ENCODE measurements around the gene NEURL3. TPM values are rescaled to one million over a fixed set of nuclear protein-coding genes. Genes with fewer than 3 reads are reported as not detected.

Gene NEURL3
- total RNA-seq, 1 experiment from 2014 or later = 4.2 TPM

DNA sequence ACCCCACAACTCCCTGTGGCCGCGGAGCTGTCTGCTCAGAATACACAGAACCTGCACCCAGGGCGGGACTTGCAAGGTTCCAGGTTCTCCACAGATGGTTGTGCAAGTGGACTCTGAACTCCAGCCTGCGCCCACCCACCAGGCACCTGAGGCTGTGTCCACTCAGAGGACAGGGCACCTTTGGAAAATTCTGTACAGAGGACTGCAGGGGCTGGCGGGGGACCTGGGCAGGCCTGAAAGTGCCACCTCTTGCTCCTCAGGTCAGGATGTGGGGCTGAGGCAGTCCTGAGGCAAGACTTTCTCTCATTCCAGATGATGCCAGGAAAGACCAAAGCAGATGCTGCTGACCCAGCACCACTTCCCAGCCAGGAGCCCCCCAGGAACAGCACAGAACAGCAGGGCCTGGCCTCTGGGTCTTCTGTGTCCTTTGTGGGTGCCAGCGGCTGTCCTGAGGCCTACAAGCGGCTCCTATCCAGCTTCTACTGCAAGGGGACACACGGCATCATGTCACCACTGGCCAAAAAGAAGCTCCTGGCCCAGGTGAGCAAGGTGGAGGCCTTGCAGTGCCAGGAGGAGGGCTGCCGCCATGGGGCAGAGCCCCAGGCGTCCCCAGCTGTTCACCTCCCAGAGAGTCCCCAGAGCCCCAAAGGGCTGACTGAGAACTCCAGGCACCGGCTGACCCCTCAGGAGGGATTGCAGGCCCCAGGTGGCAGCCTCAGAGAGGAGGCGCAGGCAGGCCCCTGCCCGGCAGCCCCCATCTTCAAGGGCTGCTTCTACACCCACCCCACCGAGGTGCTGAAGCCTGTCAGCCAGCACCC, 45.8 kb upstream of the NEURL3 start:
- no peak overlapping the region for H3K4me3 Mint-ChIP-seq (ENCODE audit: unreplicated experiment)
- Histone ChIP-seq H3K9me3 (peaks cover 5% of the 10 kb centered on the region; the same call in 1 of the 2 replicates), H3K4me3 (ENCODE audit: low read depth, low read length) (no peak overlapping the region), H3K4me1 (peaks cover 10% of the 10 kb centered on the region), H3K36me3 (ENCODE audit: control insufficient read depth, insufficient read depth, low read length) (no peaks in the 10 kb centered on the region), H3K27me3 (replicated peaks; ENCODE audit: control insufficient read depth, insufficient read depth, low read length) (no peaks in the 10 kb centered on the region)
- H3K36me3 Mint-ChIP-seq (ENCODE audit: insufficient read depth, unreplicated experiment) = no peaks in the 10 kb centered on the region
- ChIA-PET CTCF (interaction anchor here (0.6 to 1.6 kb wide), 3 partner anchors 13 to 206 kb away, joined by 3 to 6 read pairs (median 3); no protein-coding TSS in a partner anchor), POLR2A (no interaction called here)
- no TSS peak for BruUV-seq (replicated peaks)
- no peaks in the 10 kb centered on the region for H3K9me3 Mint-ChIP-seq (ENCODE audit: unreplicated experiment)
- no peaks in the 10 kb centered on the region for H3K4me1 Mint-ChIP-seq (ENCODE audit: low read depth, unreplicated experiment)
- peak in 1 of 2 experiments; percentile 18 for DNase-seq
- H3K27ac Mint-ChIP-seq (ENCODE audit: unreplicated experiment) = no peak overlapping the region
- intact Hi-C loops (cut with micrococcal nuclease; ENCODE audit: unreplicated experiment) = loop anchor here (1.0 kb wide), 1 partner anchor 29 kb away; no protein-coding TSS in a partner anchor
- H3K27me3 Mint-ChIP-seq (ENCODE audit: insufficient read depth, unreplicated experiment) = no peaks in the 10 kb centered on the region
- TF ChIP-seq, protein P1, sequence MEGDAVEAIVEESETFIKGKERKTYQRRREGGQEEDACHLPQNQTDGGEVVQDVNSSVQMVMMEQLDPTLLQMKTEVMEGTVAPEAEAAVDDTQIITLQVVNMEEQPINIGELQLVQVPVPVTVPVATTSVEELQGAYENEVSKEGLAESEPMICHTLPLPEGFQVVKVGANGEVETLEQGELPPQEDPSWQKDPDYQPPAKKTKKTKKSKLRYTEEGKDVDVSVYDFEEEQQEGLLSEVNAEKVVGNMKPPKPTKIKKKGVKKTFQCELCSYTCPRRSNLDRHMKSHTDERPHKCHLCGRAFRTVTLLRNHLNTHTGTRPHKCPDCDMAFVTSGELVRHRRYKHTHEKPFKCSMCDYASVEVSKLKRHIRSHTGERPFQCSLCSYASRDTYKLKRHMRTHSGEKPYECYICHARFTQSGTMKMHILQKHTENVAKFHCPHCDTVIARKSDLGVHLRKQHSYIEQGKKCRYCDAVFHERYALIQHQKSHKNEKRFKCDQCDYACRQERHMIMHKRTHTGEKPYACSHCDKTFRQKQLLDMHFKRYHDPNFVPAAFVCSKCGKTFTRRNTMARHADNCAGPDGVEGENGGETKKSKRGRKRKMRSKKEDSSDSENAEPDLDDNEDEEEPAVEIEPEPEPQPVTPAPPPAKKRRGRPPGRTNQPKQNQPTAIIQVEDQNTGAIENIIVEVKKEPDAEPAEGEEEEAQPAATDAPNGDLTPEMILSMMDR (IDR thresholded peaks at IDR 0.05; ENCODE audit: insufficient read depth in 1 of 2, low read depth in 1 of 2, low read length in 1 of 2, severe bottlenecking in 1 of 2, unreplicated experiment in 1 of 2) = no peak

DNA sequence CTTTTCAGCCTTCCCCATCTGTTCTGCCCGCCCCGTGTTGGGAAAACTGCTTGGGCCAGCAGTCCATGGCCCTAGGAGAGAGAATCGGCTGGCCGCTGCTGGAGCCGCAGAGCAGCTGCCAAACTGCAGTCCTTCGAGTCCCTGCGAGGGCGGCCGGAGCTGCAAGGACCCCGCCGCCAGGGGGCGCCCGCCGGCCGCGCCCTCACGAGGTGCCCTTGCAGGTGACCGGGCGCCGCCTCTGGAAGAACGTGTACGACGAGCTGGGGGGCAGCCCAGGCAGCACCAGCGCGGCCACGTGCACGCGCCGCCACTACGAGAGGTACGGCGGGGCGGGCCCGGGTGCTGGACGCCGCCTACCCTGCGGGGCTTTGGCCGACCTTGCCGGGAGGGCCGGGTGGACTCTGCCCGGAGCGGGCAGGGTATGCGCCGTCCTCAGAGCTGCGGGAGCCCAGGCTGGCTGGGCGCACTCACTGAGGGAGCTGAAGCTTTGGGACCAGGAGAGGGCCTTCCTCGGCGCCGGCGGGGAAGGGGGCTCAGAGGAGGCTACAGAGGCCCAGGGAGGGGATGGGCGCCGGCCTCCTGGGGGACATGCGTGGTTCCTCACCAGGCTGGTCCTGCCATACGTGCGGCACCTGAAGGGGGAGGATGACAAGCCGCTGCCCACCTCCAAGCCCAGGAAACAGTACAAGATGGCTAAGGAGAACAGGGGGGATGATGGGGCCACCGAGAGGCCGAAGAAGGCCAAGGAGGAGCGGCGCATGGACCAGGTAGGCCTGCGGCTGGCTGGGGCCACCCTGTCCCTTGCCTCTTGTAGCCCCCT, 45.0 kb upstream of the NEURL3 start:
- H3K9me3 Mint-ChIP-seq (ENCODE audit: unreplicated experiment) = no peaks in the 10 kb centered on the region
- intact Hi-C loops (cut with micrococcal nuclease; ENCODE audit: unreplicated experiment) = loop anchor here (1.0 kb wide), 1 partner anchor 30 kb away; no protein-coding TSS in a partner anchor
- Histone ChIP-seq H3K9me3 (peaks cover 6% of the 10 kb centered on the region; the same call in 1 of the 2 replicates), H3K27me3 (replicated peaks; ENCODE audit: control insufficient read depth, insufficient read depth, low read length) (no peaks in the 10 kb centered on the region), H3K4me1 (peaks cover 1% of the 10 kb centered on the region), H3K36me3 (ENCODE audit: control insufficient read depth, insufficient read depth, low read length) (no peaks in the 10 kb centered on the region), H3K4me3 (ENCODE audit: low read depth, low read length) (no peak overlapping the region)
- TF ChIP-seq, protein P1 (IDR thresholded peaks at IDR 0.05; ENCODE audit: insufficient read depth in 1 of 2, low read depth in 1 of 2, low read length in 1 of 2, severe bottlenecking in 1 of 2, unreplicated experiment in 1 of 2) = peak; percentile 22 to 62
- H3K4me1 Mint-ChIP-seq (ENCODE audit: low read depth, unreplicated experiment) = no peaks in the 10 kb centered on the region
- ChIA-PET CTCF (interaction anchor here (0.6 to 1.6 kb wide), 5 partner anchors 12 to 211 kb away, joined by 3 to 6 read pairs (median 3); no protein-coding TSS in a partner anchor), POLR2A (no interaction called here)
- H3K4me3 Mint-ChIP-seq (ENCODE audit: unreplicated experiment) = no peak overlapping the region
- H3K27ac Mint-ChIP-seq (ENCODE audit: unreplicated experiment) = no peak overlapping the region
- no TSS peak for BruUV-seq (replicated peaks)
- H3K27me3 Mint-ChIP-seq (ENCODE audit: insufficient read depth, unreplicated experiment) = no peaks in the 10 kb centered on the region
- peak; percentile 32 to 70 for DNase-seq
- H3K36me3 Mint-ChIP-seq (ENCODE audit: insufficient read depth, unreplicated experiment) = no peaks in the 10 kb centered on the region

DNA sequence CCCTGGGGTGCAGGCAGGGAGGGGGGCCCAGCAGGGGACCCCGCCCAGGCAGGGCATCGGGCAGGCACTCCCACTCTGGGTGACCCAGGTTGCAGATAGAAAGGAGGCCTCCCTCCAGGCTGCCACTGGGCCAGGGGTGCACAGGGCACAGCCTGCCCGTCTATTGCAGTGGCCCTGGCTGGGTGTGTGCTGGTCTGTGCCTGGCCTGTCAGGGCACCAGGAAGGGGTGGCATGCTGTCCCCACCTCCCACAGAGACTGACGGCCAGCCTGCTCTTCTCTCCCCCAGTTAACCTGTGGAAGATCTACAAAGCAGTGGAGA, 44.3 kb upstream of the NEURL3 start:
- intact Hi-C loops (cut with micrococcal nuclease; ENCODE audit: unreplicated experiment) = no loop called here
- ChIA-PET POLR2A (no interaction called here), CTCF (interaction anchor here (1.1 to 1.6 kb wide), 3 partner anchors 12 to 212 kb away, joined by 3 to 6 read pairs (median 4); no protein-coding TSS in a partner anchor)
- TF ChIP-seq, protein P1 (IDR thresholded peaks at IDR 0.05; ENCODE audit: insufficient read depth in 1 of 2, low read depth in 1 of 2, low read length in 1 of 2, severe bottlenecking in 1 of 2, unreplicated experiment in 1 of 2) = no peak
- H3K4me3 Mint-ChIP-seq (ENCODE audit: unreplicated experiment) = no peak overlapping the region
- DNase-seq = peak in 1 of 2 experiments; percentile 37
- Histone ChIP-seq H3K4me3 (ENCODE audit: low read depth, low read length) (no peak overlapping the region), H3K36me3 (ENCODE audit: control insufficient read depth, insufficient read depth, low read length) (no peaks in the 10 kb centered on the region), H3K9me3 (peaks cover 6% of the 10 kb centered on the region; the same call in 1 of the 2 replicates), H3K4me1 (no peaks in the 10 kb centered on the region; the same call in 1 of the 2 replicates), H3K27me3 (replicated peaks; ENCODE audit: control insufficient read depth, insufficient read depth, low read length) (no peaks in the 10 kb centered on the region)
- H3K4me1 Mint-ChIP-seq (ENCODE audit: low read depth, unreplicated experiment) = no peaks in the 10 kb centered on the region
- H3K36me3 Mint-ChIP-seq (ENCODE audit: insufficient read depth, unreplicated experiment) = no peaks in the 10 kb centered on the region
- H3K27ac Mint-ChIP-seq (ENCODE audit: unreplicated experiment) = no peak overlapping the region
- no peaks in the 10 kb centered on the region for H3K9me3 Mint-ChIP-seq (ENCODE audit: unreplicated experiment)
- H3K27me3 Mint-ChIP-seq (ENCODE audit: insufficient read depth, unreplicated experiment) = no peaks in the 10 kb centered on the region
- no TSS peak for BruUV-seq (replicated peaks)
